UCSD-AML1 (cell line): Measurements from ENCODE around the gene DMWD.

ENCODE experiments used
- DNase-seq: peaks from one replicate; lab custom pipeline; 2025; ENCODE audit not compliant: unreplicated experiment; lab: John Stamatoyannopoulos, UW

The DMWD gene

DNA sequence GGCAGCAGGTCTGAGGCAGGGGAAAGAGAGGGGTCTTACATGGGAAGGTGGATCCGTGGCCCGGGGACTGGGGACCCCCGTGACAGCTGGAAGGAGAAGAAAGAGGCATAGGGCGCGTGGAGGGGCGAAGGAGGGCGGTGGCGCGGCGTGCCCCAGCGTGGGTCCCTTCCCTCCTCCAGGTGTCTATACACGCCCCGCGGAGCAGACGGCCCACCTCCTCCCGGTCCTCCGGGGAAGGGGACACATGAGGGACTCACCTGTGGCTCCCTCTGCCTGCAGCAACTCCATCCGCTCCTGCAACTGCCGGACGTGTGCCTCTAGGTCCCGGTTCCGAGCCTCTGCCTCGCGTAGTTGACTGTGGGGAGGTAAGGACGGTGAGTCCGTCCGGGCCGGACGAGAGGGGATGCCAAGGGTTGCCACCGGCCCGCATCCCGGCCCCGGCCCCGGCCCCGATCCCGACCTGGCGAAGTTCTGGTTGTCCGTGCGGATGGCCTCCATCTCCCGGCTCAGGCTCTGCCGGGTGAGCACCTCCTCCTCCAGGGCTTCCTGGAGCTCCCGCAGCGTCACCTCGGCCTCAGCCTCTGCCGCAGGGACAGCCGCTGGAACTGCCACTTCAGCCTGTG lies 21.2 kb downstream of the DMWD start:
- no peak for DNase-seq

DNA sequence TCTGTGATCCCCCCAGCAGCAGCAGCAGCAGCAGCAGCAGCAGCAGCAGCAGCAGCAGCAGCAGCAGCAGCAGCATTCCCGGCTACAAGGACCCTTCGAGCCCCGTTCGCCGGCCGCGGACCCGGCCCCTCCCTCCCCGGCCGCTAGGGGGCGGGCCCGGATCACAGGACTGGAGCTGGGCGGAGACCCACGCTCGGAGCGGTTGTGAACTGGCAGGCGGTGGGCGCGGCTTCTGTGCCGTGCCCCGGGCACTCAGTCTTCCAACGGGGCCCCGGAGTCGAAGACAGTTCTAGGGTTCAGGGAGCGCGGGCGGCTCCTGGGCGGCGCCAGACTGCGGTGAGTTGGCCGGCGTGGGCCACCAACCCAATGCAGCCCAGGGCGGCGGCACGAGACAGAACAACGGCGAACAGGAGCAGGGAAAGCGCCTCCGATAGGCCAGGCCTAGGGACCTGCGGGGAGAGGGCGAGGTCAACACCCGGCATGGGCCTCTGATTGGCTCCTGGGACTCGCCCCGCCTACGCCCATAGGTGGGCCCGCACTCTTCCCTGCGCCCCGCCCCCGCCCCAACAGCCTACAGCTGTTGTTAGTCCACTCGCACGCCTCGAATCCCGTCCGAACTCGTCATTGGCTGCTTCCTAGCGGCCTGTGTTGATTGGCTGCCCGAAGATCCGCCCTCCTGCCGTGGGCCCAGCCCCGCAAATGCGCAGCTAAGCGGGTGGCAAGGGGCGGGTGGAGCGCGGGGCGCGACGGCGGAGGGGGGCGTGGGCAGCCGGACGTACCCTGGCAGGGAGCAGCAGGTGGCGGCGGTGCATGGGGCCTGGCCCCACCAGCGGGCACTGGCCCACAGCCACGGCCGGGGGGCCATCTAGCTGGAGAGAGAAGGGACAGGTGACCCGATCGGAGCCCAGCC lies 22.2 kb downstream of the DMWD start:
- DNase-seq: peak; percentile 97

DNA sequence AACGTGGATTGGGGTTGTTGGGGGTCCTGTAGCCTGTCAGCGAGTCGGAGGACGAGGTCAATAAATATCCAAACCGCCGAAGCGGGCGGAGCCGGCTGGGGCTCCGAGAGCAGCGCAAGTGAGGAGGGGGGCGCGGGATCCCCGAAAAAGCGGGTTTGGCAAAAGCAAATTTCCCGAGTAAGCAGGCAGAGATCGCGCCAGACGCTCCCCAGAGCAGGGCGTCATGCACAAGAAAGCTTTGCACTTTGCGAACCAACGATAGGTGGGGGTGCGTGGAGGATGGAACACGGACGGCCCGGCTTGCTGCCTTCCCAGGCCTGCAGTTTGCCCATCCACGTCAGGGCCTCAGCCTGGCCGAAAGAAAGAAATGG lies 22.8 kb downstream of the DMWD start:
- DNase-seq: peak; percentile 74

DNA sequence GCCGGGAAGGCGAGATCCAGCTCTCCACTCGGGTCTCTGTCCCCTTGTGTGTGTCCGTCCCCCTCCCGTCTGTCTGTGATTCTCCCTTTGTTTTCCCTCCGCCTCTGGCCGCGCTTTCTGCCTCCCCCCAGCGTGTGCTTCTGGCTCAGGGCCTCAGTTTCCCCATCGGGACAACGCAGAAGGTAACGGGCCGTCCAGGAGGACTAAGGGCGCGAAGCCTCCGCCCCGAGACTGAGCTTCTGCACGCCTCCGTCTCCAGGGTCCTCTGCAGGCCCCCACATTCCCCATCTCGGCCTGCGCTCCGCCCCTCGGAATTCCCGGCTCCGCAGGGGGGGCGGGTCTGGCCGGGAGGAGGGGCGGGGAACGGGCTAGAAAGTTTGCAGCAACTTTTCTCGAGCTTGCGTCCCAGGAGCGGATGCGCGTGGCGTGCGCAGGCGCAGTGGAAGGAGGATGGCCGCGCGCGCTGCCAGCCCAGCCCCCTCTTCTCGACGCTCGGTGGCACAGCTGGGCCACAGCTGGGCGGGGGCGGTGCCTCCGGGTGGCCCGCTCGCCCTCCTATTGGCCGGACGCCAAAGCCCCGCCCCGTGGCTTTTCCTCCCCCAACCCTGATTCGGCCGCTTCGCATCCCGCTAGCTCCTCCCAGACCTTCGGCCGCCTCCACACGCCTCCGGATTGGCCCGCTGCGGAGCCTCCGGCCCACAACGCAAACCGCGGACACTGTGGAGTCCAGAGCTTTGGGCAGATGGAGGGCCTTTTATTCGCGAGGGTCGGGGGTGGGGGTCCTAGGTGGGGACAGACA lies 23.5 kb downstream of the DMWD start, which contains the start of gene SIX5:
Gene SIX5 (minus strand): TSS at position 269 of the 799 bp plus-strand sequence. CDS start 408 bp downstream, outside the sequence.
- DNase-seq: peak; percentile 100

DNA sequence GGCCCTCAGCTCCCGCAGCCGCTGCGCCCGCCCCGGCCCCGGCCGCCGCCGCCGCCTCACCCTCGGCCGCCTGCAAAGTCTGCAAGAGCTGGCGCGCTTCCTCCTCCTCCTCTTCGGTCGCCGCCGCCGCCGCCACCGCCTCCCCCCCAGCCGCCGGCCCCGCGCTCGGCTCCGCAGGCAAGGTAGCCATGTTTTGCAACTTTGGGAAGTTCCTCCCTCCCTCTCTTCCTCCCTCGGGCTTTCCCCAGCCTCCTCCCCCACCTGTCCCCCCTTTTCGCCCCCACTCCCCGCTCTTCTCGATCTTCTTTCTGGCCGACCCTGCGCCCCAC lies 24.0 kb downstream of the DMWD start:
- DNase-seq: peak; percentile 54

DNA sequence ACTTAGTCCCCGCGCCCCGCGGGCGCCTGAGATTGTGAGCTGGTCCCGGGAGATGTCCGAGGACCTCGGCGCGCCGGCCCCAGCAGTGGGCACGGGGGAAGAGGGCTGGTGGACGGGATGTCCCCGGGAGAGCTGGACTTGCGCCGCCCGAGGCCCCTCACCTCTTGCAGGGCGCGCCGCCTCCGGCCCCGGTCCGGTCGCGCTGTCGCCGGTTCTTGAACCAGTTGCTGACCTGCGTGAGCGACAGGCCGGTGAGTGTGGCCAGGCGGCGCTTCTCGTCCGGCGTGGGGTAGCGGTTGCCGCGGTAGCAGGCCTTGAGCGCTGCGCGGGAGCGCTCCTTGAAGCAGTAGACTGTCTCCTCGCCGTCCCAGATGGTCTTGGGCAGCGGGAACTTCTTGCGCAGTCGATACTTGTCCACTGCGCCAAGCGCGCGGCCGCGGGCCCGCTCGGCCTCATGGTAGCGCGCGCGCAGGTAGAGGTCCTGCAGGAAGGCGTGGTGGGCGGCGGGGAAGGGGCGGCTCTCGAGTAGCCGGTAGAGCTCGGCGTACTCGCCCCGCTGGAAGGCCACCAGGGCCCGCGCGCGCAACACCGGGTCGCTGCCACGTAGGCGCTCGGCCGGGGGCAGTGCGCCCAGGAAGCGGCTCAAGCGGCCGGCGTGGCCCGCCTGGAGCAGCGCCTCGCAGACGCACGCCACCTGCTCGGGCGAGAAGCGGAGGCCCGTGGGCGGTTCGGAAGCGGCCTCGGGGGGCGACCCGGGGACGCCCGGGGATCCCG lies 24.6 kb downstream of the DMWD start:
- peak; percentile 54 for DNase-seq

DNA sequence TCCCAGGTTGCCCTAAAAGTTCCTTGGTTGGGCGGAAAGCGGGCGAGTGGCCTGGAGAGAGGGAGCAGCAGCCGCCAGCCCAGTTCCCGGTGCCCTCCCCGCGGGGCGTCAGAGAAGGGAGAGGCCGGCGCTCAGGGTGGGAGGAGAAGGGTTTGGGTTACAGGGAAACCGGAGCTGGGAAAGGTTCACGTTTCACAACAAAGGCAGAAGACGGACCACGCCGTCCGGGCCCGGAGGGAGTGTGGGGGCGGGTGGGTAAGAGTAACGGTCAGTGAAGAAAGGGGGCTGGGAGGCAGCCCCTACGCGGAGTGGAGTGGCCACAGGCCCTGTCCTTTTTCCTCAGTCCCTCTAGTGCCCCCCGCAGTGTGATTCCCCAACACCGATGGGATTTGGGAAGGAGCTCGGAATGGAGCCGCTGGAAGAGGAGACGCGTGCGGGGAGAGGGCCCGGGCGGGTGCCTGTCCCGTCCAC lies 25.2 kb downstream of the DMWD start:
- DNase-seq: no peak

DNA sequence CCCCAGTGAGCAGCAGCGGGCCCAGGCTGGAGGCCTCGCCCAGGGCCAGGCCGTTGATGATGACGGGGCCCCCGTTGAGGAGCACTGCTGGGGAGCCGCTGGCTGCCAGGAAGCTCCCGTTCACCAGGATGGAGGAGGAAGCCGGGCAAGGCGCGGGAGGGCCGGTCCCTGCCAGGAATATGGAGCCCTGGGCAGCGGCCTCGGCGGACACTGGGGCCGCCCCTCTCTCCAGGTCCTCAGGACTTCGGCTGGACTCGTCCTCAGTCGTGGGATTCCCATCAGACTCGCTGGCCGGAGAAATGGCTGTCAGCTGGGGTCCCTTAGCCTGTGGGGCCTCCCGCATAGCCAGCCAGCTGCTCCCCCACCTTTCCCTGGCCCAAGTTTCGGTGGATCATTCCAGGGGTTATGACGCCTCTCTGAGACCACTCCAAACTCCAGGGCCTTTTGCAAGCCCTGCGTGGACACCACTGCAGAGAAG lies 25.7 kb downstream of the DMWD start:
- DNase-seq: no peak

DNA sequence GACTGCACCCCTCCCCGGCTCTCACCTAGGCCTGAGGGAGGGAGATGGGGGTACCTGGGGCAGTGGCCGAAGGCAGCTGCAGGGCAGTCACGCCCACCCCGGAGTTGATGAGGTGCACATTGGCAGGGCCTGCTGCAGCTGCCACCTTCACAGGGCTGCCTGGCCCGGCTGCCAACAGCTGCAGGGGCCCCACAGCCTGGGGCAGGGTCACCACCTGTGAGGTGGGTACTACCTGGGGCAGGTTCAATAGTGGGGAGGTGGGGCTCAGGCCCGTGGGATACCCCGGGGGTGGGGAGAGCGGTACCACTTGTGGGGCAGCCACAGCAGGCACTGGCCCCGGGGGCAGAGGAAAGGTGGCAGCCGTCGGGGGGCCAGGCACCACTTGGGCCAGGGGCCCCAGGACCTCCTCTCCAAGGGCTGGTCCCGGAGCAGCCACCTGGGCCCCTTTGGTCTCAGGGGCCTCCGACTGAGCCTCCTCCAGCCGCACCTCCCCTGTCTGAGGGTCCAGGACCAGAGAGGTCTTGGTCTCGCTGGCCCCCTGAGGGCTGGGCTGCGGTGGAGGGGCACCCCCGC lies 26.3 kb downstream of the DMWD start:
- no peak for DNase-seq

DNA sequence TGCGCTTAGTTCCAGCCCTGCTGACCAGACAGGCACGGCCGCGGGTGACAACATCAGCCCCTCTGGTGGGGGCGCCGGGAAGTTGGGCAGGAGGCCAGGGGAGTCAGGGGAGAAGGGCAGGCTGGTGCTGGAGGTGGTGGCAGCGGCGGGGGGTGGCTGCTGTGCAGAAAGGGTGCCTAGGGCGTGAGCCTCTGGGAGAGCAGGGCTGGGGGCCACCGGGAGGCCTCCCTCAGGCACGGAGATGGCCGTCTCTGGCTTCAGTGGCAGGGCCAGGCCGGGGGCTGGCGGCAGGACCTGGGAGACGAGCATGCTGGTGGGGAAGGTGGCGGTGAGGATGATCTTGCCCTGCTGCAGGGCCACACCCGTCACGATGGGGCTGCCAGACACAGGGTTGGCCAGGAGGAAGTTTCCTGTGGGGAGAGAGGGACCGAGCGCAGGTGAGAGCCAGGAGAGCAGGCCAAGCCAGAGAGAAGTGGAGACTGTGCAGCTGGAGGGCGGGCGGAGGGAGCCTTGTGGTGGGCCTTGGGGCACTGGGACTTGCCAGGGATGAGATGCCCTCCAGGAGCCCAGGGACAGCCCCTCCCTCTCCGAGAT lies 26.8 kb downstream of the DMWD start:
- DNase-seq: no peak

DNA sequence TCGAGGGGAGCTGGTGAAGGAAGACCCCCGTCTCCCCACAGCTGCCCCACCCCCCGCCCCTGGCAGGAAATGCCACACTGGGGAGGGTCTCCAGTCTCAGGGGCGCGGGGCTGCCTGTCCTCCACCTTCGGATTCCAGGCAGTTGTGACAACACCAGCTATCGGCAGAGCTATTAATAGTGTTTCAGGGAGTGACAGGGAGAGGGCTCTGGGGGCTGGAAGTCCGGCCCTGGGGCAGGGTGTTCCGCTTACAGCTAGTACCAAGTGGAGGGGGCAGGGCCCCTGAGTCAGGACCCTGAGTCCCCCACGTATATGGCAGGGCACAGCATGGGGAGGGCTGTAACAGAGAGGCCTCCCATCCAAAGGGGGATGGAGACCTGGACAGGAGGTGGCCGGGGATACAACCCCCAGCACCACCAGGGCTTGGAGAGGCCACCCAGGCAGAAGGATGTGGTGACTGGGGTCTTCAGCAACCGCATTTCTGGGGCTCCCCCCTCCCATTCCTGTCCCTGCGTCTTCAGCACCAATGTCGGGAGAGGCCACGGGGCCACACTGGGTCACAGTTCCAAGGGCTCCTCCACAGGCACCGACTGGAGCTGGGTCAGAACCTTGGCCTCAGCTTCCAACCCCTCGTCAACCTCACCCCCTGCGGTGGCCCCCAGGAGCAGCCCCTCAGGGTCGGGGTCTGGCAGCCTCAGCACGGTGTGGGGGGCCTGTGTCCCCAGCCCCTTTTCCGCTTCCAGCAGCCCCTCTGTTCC lies 27.5 kb downstream of the DMWD start:
- no peak for DNase-seq

DNA sequence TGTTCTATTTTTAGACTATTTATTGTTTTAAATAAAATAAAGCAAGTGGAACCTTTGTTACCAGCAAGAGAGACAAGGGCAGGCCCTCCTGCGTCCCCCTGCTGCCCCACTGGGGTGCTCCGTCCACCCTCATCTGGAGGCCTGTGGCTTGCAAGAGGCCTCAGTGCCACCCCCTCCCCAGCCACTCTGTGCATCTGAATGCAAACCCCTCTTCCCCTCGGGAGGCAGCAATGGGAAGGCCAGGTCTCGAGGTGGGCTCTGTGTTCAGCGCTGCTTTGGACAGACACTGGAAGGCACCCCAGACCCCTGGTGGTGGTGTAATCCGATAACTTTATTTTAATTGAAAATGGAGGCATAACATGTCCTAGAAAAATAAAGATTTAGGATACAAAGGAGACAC lies 28.2 kb downstream of the DMWD start:
- no peak for DNase-seq

DNA sequence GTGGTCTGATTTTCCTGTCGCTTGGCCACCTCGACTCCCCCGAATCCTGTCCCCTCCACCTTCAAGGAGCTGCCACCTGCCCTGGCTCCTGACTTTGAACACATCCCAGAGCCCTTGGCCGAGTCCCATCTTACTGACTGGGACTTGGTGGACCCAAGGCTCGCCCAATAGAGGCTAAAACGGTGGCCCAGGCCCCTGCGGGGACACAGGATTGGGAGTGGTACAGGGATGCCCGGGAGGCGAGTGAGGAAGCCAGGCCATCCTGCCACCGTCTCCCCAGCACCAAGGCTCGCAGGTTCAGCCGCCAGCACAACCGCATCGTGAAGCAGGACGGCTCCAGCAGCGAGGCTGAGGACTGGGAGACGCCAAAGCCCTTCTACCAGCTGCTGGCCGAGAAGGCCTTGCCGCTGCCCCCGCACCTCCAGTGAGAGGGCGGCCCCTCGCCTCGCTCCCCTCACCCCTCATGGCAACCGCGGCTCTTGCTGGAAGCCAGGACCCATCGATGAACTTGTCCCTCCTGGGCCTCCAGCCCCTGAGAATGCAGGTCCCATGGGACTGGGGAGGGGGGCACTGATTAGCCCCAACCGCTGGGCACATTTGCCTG lies 28.9 kb downstream of the DMWD start:
- DNase-seq: no peak

DNA sequence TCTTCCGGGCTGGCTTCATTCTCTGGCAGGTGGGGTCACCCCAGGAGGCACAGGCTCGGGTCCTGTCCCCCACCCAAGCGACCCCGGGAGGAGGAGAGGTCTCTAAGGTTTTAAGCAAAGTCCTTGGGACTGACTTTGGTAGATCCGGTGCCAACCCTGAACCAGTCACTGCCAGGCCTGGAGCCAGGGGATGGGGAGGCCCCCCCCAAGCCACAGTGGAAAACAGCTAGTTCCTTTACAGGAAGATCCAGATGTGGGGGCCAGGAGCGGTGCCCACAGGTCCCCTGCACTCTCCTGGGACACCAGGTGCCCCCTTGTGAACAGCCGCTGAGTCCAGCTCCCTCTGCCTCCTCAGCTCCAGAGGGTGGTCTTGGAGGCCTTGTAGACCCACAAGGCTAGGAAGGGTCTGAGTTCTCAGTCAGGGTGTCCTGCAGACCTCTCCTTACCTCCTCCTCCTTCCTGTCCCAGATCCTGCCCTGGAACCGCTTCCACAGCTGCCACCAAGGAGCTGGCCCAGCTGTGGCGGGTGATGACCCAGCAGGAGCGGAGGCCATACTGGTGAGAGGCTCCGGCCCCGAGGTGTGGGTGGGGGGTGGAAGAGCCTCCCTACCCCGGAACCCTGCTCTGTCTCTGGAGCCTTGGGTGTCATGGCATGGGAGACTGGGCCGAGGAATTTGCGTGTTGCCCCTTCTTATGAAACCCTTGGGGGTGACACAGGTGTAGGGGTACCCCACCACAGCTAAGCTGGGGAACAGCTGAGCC lies 29.6 kb downstream of the DMWD start:
- no peak for DNase-seq

DNA sequence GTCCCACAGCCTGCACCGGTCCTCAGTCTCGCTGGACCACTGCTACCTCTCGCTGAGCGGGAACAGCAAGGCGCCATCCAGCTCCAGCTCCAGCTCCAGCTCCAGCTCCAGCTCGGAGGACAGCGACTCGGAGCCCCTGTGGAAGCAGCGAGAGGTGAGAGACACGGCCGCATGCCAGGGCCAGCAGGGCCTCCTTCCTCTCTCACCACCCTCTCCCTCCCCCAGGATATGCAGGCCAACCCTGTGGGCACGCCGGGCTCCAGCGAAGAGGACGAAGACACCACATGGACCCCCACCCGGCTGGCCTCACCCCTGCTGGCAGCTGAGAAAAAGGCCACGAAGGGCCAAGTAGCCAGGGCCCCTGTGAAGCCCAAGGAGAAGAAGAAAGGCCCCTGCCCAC lies 30.9 kb downstream of the DMWD start:
- no peak for DNase-seq

DNA sequence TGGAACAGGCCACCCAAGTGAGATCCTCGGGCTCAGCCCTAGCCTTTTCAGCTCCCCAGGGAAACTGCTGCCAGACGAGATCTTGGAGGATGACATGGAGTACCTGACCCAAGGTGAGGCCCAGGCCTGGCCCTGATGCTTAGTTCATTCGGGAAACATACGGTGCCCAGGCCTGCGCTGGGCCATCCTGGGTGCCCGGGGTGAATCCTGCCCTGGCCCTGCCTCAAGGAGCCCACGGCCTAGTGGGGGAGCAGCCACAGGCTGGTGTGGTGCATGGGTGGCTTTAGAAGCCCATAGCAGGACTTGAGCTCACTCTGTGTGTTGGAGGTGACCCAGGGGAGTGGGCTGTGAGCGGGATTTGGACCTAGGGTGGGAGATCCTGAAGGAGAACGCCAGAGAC lies 33.7 kb downstream of the DMWD start:
- no peak for DNase-seq

DNA sequence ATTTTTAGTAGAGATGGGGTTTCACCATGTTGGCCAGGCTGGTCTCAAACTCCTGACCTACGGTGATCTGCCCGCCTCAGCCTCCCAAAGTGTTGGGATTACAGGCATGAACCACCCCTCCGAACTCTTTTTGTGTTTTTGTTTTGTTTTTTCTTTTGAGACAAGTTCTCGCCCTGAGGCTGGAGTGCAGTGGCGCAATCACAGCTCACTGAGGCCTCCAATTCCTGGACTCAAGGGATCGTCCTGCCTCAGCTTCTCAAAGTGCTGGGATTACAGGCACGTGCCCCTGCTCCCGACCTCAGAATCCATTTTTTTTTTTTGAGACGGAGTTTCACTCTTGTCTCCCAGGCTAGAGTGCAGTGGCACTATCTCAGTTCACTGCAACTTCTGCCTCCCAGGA lies 35.0 kb downstream of the DMWD start:
- no peak for DNase-seq

DNA sequence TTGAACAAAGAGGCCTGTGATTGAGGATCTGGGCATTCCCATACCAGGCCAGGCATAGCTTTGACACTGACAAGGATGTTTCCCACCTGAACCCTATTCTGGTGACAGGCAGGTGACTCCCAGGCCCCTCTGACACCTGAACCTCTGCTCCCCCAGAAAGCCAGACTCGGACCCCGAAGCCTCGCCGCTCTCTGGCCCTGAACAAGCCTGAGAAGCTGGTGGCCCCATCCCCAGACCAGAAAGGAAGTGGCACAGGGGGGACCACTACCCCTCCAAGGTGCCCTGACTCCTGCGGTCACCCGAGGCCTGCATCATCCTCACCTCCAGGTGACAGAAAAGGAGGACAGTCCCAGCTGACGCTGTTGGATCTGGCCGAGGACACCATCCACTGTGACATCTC lies 38.3 kb downstream of the DMWD start:
- DNase-seq: no peak
